K562 (cell line): Measurements from ENCODE around the gene STRADB. TPM values are rescaled to one million over a fixed set of nuclear protein-coding genes. Genes with fewer than 3 reads are reported as not detected.

Experiments used
- BRCA1 ChIP-seq, 2 experiments: fragments of 450-650 bp in 1 of 2; sonication (generic) in 1 of 2; formaldehyde crosslinking in 1 of 2; IDR thresholded peaks; 2 replicates each; pipeline versions ENCODE4 v1.5.0 to v1.6.1; 2017 to 2020; ENCODE audit warnings: mild to moderate bottlenecking in 1 of 2, missing genetic modification reagents in 1 of 2
- CBFA2T3 ChIP-seq: fragments of 450-650 bp; IDR thresholded peaks from 2 replicates; pipeline ENCODE4 v1.6.1; 2017
- CC2D1A ChIP-seq: fragments of 450-650 bp; IDR thresholded peaks from 2 replicates; pipeline ENCODE4 v1.6.1; 2017; ENCODE audit warnings: mild to moderate bottlenecking
- MITF ChIP-seq: IDR thresholded peaks from 2 replicates; pipeline ENCODE4 v1.6.1; 2014; ENCODE audit warnings: antibody characterized with exemption
- NELFE ChIP-seq: IDR thresholded peaks from 2 replicates; pipeline ENCODE4 v1.6.1; 2011; ENCODE audit warnings: mild to moderate bottlenecking; ENCODE audit not compliant: insufficient read depth, insufficient read length
- SNAPC5 ChIP-seq: fragments of 250-450 bp; sonication (Bioruptor Pico); IDR thresholded peaks from 2 replicates; pipeline ENCODE4 v1.8.0; 2021; ENCODE audit warnings: moderate library complexity, mild to moderate bottlenecking, inconsistent platforms
- ZBTB40 ChIP-seq, 2 experiments: fragments of 450-650 bp in 1 of 2; sonication (generic) in 1 of 2; formaldehyde crosslinking in 1 of 2; IDR thresholded peaks; 2 replicates each; pipeline versions ENCODE4 v1.7.1 to v1.9.0; 2016 to 2022; ENCODE audit warnings: inconsistent platforms in 1 of 2, mild to moderate bottlenecking in 1 of 2, missing genetic modification reagents in 1 of 2
- polyA plus RNA-seq, 8 experiments: library from polyadenylated mRNA; depleted of rRNA in 4 of 8; stranded (reverse) in 5 of 8; unstranded in 3 of 8; fragments of >200 nt; fragmentation: Nextera tagmentation in 2 of 8; fragmentation: Illumina TruSeq in 1 of 8; extraction: Ambion mirVana in 2 of 8; extraction: Trizol in 1 of 8; gene quantifications; 2 replicates each; pipeline versions ENCODE4 v1.2.1 to v1.2.3, GENCODE V29; 2011 to 2014; ENCODE audit warnings: inconsistent platforms in 1 of 8, missing spikeins in 1 of 8
- total RNA-seq, 7 experiments: library from RNA; depleted of rRNA in 6 of 7; stranded (reverse); fragments of >200 nt in 6 of 7; fragmentation: Illumina TruSeq in 2 of 7; extraction: Trizol in 2 of 7; gene quantifications; 2 replicates each; pipeline versions ENCODE4 v1.2.1 to v1.2.3, GENCODE V29; 2011 to 2021; ENCODE audit warnings: low replicate concordance in 1 of 7
- TF ChIP-seq, protein P1 (sequence below): fragments of 450-650 bp; IDR thresholded peaks from 2 replicates; pipeline ENCODE4 v1.6.1; 2018; ENCODE audit not compliant: partially characterized antibody

STRADB gene
- total and polyA plus RNA-seq, 9 of the 15 experiments (the other 6 are each of a cell fraction or from before 2014, with no cell fraction given) = 6.9 to 30.6 (median 15.7) TPM

DNA sequence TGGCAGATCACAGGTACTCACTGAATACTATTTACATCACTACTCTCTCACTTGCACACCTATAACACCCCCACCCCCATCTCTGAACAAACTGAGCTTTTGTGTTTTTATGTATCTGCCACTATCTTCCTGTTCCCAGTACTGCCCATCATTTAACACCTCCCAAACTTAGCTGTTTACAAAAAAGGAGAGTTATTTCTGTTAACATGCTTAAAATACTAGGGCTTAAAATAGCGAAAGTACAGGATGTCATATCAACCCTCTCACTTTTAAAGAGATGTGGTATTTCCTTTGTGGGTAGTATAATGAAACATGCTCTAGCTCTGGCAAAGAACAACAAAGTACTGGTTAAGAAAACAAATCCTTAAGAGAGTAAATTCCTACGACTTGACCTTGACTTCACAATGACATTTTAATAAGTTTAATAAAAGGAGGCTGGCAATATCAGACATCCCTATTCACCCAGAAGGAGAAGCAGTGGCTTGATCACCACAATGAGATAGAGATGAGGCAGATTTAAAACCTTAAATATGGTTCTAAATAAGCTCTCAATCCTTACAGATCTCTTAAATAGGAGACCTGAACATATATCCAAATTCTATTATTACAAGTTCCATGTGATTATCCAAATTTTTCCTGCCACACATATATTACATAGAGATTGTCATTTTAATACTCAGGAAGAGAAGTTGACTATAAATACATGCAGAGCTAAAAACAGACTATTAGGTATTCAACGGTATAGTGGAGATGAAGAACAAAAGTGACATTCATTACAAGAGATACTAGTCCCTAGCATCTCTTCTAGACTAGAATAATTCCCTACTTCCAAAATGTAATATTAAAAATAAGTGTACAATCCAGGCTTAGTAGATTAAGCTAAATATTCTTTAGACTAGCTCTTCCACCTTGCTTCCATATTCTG is 37.2 kb upstream of the STRADB start (continued):
- TF ChIP-seq ZBTB40 (IDR thresholded peaks at IDR 0.05) (no peak), ZBTB40 (CRISPR knock-in tag; IDR thresholded peaks at IDR 0.05) (no peak), CBFA2T3 (0 out of 2 replicates have a peak, but pooled peaks have one; percentile 11), CC2D1A (no peak), BRCA1 (IDR thresholded peaks at IDR 0.05) (no peak), BRCA1 (CRISPR knock-in tag; IDR thresholded peaks at IDR 0.05) (no peak), NELFE (no peak), MITF (no peak), SNAPC5 (CRISPR knock-in tag) (no peak)
- TF ChIP-seq, protein P1, sequence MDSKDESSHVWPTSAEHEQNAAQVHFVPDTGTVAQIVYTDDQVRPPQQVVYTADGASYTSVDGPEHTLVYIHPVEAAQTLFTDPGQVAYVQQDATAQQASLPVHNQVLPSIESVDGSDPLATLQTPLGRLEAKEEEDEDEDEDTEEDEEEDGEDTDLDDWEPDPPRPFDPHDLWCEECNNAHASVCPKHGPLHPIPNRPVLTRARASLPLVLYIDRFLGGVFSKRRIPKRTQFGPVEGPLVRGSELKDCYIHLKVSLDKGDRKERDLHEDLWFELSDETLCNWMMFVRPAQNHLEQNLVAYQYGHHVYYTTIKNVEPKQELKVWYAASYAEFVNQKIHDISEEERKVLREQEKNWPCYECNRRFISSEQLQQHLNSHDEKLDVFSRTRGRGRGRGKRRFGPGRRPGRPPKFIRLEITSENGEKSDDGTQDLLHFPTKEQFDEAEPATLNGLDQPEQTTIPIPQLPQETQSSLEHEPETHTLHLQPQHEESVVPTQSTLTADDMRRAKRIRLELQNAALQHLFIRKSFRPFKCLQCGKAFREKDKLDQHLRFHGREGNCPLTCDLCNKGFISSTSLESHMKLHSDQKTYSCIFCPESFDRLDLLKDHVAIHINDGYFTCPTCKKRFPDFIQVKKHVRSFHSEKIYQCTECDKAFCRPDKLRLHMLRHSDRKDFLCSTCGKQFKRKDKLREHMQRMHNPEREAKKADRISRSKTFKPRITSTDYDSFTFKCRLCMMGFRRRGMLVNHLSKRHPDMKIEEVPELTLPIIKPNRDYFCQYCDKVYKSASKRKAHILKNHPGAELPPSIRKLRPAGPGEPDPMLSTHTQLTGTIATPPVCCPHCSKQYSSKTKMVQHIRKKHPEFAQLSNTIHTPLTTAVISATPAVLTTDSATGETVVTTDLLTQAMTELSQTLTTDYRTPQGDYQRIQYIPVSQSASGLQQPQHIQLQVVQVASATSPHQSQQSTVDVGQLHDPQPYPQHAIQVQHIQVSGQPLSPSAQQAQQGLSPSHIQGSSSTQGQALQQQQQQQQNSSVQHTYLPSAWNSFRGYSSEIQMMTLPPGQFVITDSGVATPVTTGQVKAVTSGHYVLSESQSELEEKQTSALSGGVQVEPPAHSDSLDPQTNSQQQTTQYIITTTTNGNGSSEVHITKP = no peak
